Parathyroid adenoma (tissue), 2 donors: ENCODE data around the gene HASPIN.

Experiments
- H2AFZ ChIP-seq: fragments of 300-600 bp; sonication (generic); one replicate; pipeline ENCODE4 v1.7.0; 2017; ENCODE audit warnings: antibody characterized with exemption, mild to moderate bottlenecking
- H3K27ac ChIP-seq: fragments of 300-600 bp; sonication (generic); one replicate; pipeline ENCODE4 v1.7.0; 2017
- H3K27me3 ChIP-seq: fragments of 300-600 bp; sonication (generic); one replicate; pipeline ENCODE4 v1.7.0; 2017; ENCODE audit warnings: low read length; ENCODE audit not compliant: control insufficient read depth, insufficient read depth
- H3K36me3 ChIP-seq: fragments of 300-600 bp; sonication (generic); one replicate; pipeline ENCODE4 v1.7.0; 2017; ENCODE audit warnings: low read length; ENCODE audit not compliant: control insufficient read depth, insufficient read depth
- H3K4me1 ChIP-seq: fragments of 300-600 bp; sonication (generic); one replicate; pipeline ENCODE4 v1.7.0; 2017; ENCODE audit warnings: control low read depth
- H3K4me2 ChIP-seq: fragments of 300-600 bp; sonication (generic); one replicate; pipeline ENCODE4 v1.7.0; 2017; ENCODE audit warnings: low read length
- H3K4me3 ChIP-seq: fragments of 300-600 bp; sonication (generic); one replicate; pipeline ENCODE4 v1.7.0; 2017; ENCODE audit warnings: low read depth, low read length
- H3K79me2 ChIP-seq: fragments of 300-600 bp; sonication (generic); one replicate; pipeline ENCODE4 v1.7.0; 2017; ENCODE audit warnings: control low read depth
- H3K9ac ChIP-seq: fragments of 300-600 bp; sonication (generic); one replicate; pipeline ENCODE4 v1.7.0; 2017; ENCODE audit warnings: mild to moderate bottlenecking
- H3K9me3 ChIP-seq: fragments of 300-600 bp; sonication (generic); one replicate; pipeline ENCODE4 v1.7.0; 2017; ENCODE audit warnings: low read length; ENCODE audit not compliant: control insufficient read depth
- CTCF ChIP-seq: fragments of 300-600 bp; sonication (generic); IDR thresholded peaks from one replicate; pipeline ENCODE4 v1.7.0; 2017; ENCODE audit warnings: antibody characterized with exemption, mild to moderate bottlenecking
- donor health status: primary hyperparathyroidism.

The HASPIN gene

GRCh38 chr17:3690094-3690715 lies 33.5 kb upstream of the HASPIN start:
- no peak overlapping the region for H3K4me3 ChIP-seq
- peaks cover 10% of the 10 kb centered on the region for H3K79me2 ChIP-seq
- no peaks in the 10 kb centered on the region for H3K36me3 ChIP-seq
- H3K9ac ChIP-seq, result no peak overlapping the region
- no peak for TF ChIP-seq CTCF
- H3K27ac ChIP-seq, result no peak overlapping the region
- no peaks in the 10 kb centered on the region for H3K27me3 ChIP-seq
- H3K9me3 ChIP-seq, result no peaks in the 10 kb centered on the region
- no peak overlapping the region for H3K4me2 ChIP-seq
- H3K4me1 ChIP-seq, result peaks cover 3% of the 10 kb centered on the region
- H2AFZ ChIP-seq, result no peak overlapping the region

- Histone ChIP-seq H3K79me2 (peaks cover 10% of the 10 kb centered on the region), H3K27me3 (no peaks in the 10 kb centered on the region), H3K9me3 (no peaks in the 10 kb centered on the region), H3K4me3 (no peak overlapping the region), H3K4me1 (peaks cover 3% of the 10 kb centered on the region), H3K27ac (no peak overlapping the region), H3K9ac (no peak overlapping the region), H3K36me3 (no peaks in the 10 kb centered on the region), H3K4me2 (no peak overlapping the region), H2AFZ (no peak overlapping the region)
- TF ChIP-seq CTCF, result no peak
Observed at GRCh38 chr17:3691617-3692067, 32.1 kb upstream of the HASPIN start.

- Histone ChIP-seq H3K27ac (no peak overlapping the region), H3K79me2 (peaks cover 10% of the 10 kb centered on the region), H3K27me3 (no peaks in the 10 kb centered on the region), H3K36me3 (no peaks in the 10 kb centered on the region), H3K9ac (no peak overlapping the region), H3K9me3 (no peaks in the 10 kb centered on the region), H3K4me2 (no peak overlapping the region), H3K4me3 (no peak overlapping the region), H2AFZ (no peak overlapping the region), H3K4me1 (peaks cover 3% of the 10 kb centered on the region)
- TF ChIP-seq CTCF, result no peak
Observed at GRCh38 chr17:3692346-3692745, 31.4 kb upstream of the HASPIN start.

- H3K4me2 ChIP-seq, result no peak overlapping the region
- H3K4me3 ChIP-seq, result no peak overlapping the region
- peaks cover 3% of the 10 kb centered on the region for H3K4me1 ChIP-seq
- no peak overlapping the region for H2AFZ ChIP-seq
- no peak for TF ChIP-seq CTCF
- H3K9me3 ChIP-seq, result no peaks in the 10 kb centered on the region
- peaks cover 10% of the 10 kb centered on the region for H3K79me2 ChIP-seq
- no peaks in the 10 kb centered on the region for H3K27me3 ChIP-seq
- no peak overlapping the region for H3K9ac ChIP-seq
- H3K36me3 ChIP-seq, result no peaks in the 10 kb centered on the region
- no peak overlapping the region for H3K27ac ChIP-seq
Observed at GRCh38 chr17:3693141-3693540, 30.6 kb upstream of the HASPIN start.

GRCh38 chr17:3693829-3694231 lies 29.9 kb upstream of the HASPIN start:
- TF ChIP-seq CTCF, result no peak
- H3K9me3 ChIP-seq, result no peaks in the 10 kb centered on the region
- no peak overlapping the region for H3K4me3 ChIP-seq
- H2AFZ ChIP-seq, result no peak overlapping the region
- no peak overlapping the region for H3K4me2 ChIP-seq
- H3K27ac ChIP-seq, result no peak overlapping the region
- no peak overlapping the region for H3K9ac ChIP-seq
- H3K4me1 ChIP-seq, result peaks cover 3% of the 10 kb centered on the region
- peaks cover 10% of the 10 kb centered on the region for H3K79me2 ChIP-seq
- no peaks in the 10 kb centered on the region for H3K27me3 ChIP-seq
- no peaks in the 10 kb centered on the region for H3K36me3 ChIP-seq
